Peyer's patch (tissue), 4 donors: ENCODE measurements around the gene TTI1. TPM values are rescaled to one million over a fixed set of nuclear protein-coding genes. Genes with fewer than 3 reads are reported as not detected.

Experiments
- DNase-seq, 3 donors: peaks; one replicate each; pipeline ENCODE4 v3.0.0-alpha.2; 2017 to 2019
- H3K27ac ChIP-seq, 4 donors: fragments of 200-600 bp; sonication (generic); one replicate each; pipeline ENCODE4 v1.5.1; 2016 to 2019
- H3K27me3 ChIP-seq, 2 donors: fragments of 200-600 bp; sonication (generic); one replicate each; pipeline ENCODE4 v1.5.1; 2019
- H3K36me3 ChIP-seq, 3 donors: fragments of 200-600 bp; sonication (generic); one replicate each; pipeline ENCODE4 v1.5.1; 2016 to 2019
- H3K4me1 ChIP-seq, 4 donors: fragments of 200-600 bp; sonication (generic); one replicate each; pipeline ENCODE4 v1.5.1; 2016 to 2019
- H3K4me3 ChIP-seq, 4 donors: fragments of 200-600 bp; sonication (generic); 1 replicate in 3 of 4; 2 replicates in 1 of 4; pipeline ENCODE4 v1.5.1; 2016 to 2019; ENCODE audit warnings: mild to moderate bottlenecking in 1 of 4
- H3K9me3 ChIP-seq, 4 donors: fragments of 200-600 bp; sonication (generic); one replicate each; pipeline ENCODE4 v1.5.1; 2016 to 2019; ENCODE audit warnings: mild to moderate bottlenecking in 1 of 4
- CTCF ChIP-seq, 6 experiments: fragments of 450-650 bp in 4 of 6; fragments of 200-600 bp in 2 of 6; sonication (generic) in 1 of 6; IDR thresholded peaks; one replicate each; pipeline ENCODE4 v1.5.1; 2017 to 2019; ENCODE audit warnings: antibody characterized with exemption in 6 of 6, mild to moderate bottlenecking in 3 of 6, moderate library complexity in 1 of 6
- POLR2A ChIP-seq, 2 donors: fragments of 450-650 bp; IDR thresholded peaks; one replicate each; pipeline ENCODE4 v1.5.1; 2017; ENCODE audit warnings: antibody characterized with exemption in 2 of 2, mild to moderate bottlenecking in 2 of 2, moderate library complexity in 2 of 2
- total RNA-seq, 4 donors: library from RNA; depleted of rRNA; stranded (reverse); fragments of >200 nt; gene quantifications; one replicate each; pipeline ENCODE4 v1.1.0, GENCODE V29; 2016

TTI1 gene
- total RNA-seq, 4 donors from 2014 or later = 9.3 to 34.7 (median 14.8) TPM

- TF ChIP-seq POLR2A (IDR thresholded peaks at IDR 0.05) (no peak), CTCF (IDR thresholded peaks at IDR 0.05) (no peak)
Observed at GRCh38 chr20:37933786-37934633, 99.2 kb downstream of the TTI1 start.

More at GRCh38 chr20:37933786-37934633, 99.2 kb downstream of the TTI1 start:
- Histone ChIP-seq H3K27ac (no peak overlapping the region), H3K4me1 (no peaks in the 10 kb centered on the region), H3K4me3 (no peak overlapping the region), H3K36me3 (no peaks in the 10 kb centered on the region), H3K9me3 (no peaks in the 10 kb centered on the region), H3K27me3 (no peaks in the 10 kb centered on the region)
- DNase-seq = no peak

Other genes with a start within 250 kb of the TTI1 start
- gene VSTM2L, start 130.3 kb downstream of the TTI1 start, total RNA-seq = 1 to 10 TPM in 1 of 4 donors, under 1 TPM in 2, not detected in 1; 0.57 to 3.7 (median 0.80) TPM
- gene RPRD1B, start 290 bp upstream of the TTI1 start, total RNA-seq = 10 to 100 TPM; 44.5 to 55.4 (median 52.4) TPM
- gene TGM2, start 131.8 kb upstream of the TTI1 start, total RNA-seq = 100 to 1,000 TPM in 3 of 4 donors, 10 to 100 TPM in 1; 31.4 to 216 (median 145) TPM
- gene KIAA1755, start 227.3 kb upstream of the TTI1 start, total RNA-seq = 1 to 10 TPM in 2 of 4 donors, under 1 TPM in 2; 0.35 to 4.1 (median 2.0) TPM